WTC11 (cell line): ENCODE measurements around the gene MCMBP.

Experiments used
- CTCF ChIP-seq: fragments of 200-600 bp; IDR thresholded peaks from 2 replicates; pipeline ENCODE4 v1.8.0; 2022; ENCODE audit warnings: antibody characterized with exemption
- E2F1 ChIP-seq: sonication (generic); formaldehyde crosslinking; IDR thresholded peaks from 2 replicates; pipeline ENCODE4 v1.8.0; 2022; ENCODE audit warnings: mild to moderate bottlenecking, missing genetic modification reagents
- KAT7 ChIP-seq: sonication (generic); formaldehyde crosslinking; IDR thresholded peaks from 2 replicates; pipeline ENCODE4 v1.8.1; 2023; ENCODE audit warnings: missing genetic modification reagents, mild to moderate bottlenecking, borderline replicate concordance
- NFYB ChIP-seq: sonication (generic); formaldehyde crosslinking; conservative IDR thresholded peaks from 2 replicates; pipeline ENCODE4 v1.8.0; 2022; ENCODE audit warnings: low read depth, missing genetic modification reagents
- PREB ChIP-seq: sonication (generic); formaldehyde crosslinking; IDR thresholded peaks from 2 replicates; pipeline ENCODE4 v1.8.1; 2022; ENCODE audit warnings: mild to moderate bottlenecking, missing genetic modification reagents, moderate library complexity, borderline replicate concordance
- TF ChIP-seq, protein P1 (sequence below): sonication (generic); formaldehyde crosslinking; IDR thresholded peaks from 2 replicates; pipeline ENCODE4 v1.8.1; 2022; ENCODE audit warnings: low read depth, missing genetic modification reagents, borderline replicate concordance

GRCh38 chr10:119784340-119785067 lies 88.1 kb downstream of the MCMBP start:
- TF ChIP-seq E2F1 (CRISPR knock-in tag) (no peak), NFYB (CRISPR knock-in tag) (no peak), CTCF (no peak), KAT7 (CRISPR knock-in tag) (no peak), PREB (CRISPR knock-in tag) (no peak)
- TF ChIP-seq, protein P1, sequence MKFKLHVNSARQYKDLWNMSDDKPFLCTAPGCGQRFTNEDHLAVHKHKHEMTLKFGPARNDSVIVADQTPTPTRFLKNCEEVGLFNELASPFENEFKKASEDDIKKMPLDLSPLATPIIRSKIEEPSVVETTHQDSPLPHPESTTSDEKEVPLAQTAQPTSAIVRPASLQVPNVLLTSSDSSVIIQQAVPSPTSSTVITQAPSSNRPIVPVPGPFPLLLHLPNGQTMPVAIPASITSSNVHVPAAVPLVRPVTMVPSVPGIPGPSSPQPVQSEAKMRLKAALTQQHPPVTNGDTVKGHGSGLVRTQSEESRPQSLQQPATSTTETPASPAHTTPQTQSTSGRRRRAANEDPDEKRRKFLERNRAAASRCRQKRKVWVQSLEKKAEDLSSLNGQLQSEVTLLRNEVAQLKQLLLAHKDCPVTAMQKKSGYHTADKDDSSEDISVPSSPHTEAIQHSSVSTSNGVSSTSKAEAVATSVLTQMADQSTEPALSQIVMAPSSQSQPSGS (CRISPR knock-in tag), result no peak
